Gastrocnemius medialis (tissue), 4 donors: ENCODE measurements around the gene GPR34. TPM values are rescaled to one million over a fixed set of nuclear protein-coding genes. Genes with fewer than 3 reads are reported as not detected.
"Not testable (repeated sequence)": the region's sequence is repeated elsewhere in the genome, so short reads cannot be mapped to it uniquely, and the experiment has no call there.

Source experiments
- ATAC-seq, 2 donors: fragments of 150-250 bp; one replicate each; pipeline ENCODE4 v1.9.1; 2016
- DNase-seq, 2 donors: peaks; one replicate each; pipeline ENCODE4 v3.0.0-alpha.2; 2019
- H3K27ac ChIP-seq, 4 donors: fragments of 200-600 bp; sonication (generic); 1 replicate in 1 of 4; 2 replicates in 3 of 4; pipeline ENCODE4 v1.5.1; 2016 to 2018; ENCODE audit warnings: mild to moderate bottlenecking in 2 of 4, moderate library complexity in 1 of 4
- H3K27me3 ChIP-seq, 3 donors: fragments of 200-600 bp; sonication (generic) in 2 of 3; 1 replicate in 1 of 3; 2 replicates in 2 of 3; pipeline versions ENCODE4 v1.5.1 to v1.6.0; 2016 to 2019; ENCODE audit warnings: mild to moderate bottlenecking in 1 of 3, moderate library complexity in 1 of 3
- H3K36me3 ChIP-seq, 2 donors: fragments of 200-600 bp; sonication (generic) in 1 of 2; one replicate each; pipeline ENCODE4 v1.5.1; 2017 to 2018
- H3K4me1 ChIP-seq, 2 donors: fragments of 200-600 bp; sonication (generic) in 1 of 2; one replicate each; pipeline ENCODE4 v1.5.1; 2016 to 2017; ENCODE audit warnings: mild to moderate bottlenecking in 2 of 2
- H3K4me3 ChIP-seq, 4 donors: fragments of 200-600 bp; sonication (generic) in 3 of 4; 1 replicate in 1 of 4; 2 replicates in 3 of 4; pipeline ENCODE4 v1.5.1; 2016 to 2019; ENCODE audit warnings: mild to moderate bottlenecking in 2 of 4
- H3K9me3 ChIP-seq, 3 donors: fragments of 200-600 bp; sonication (generic) in 2 of 3; 1 replicate in 1 of 3; 2 replicates in 2 of 3; pipeline ENCODE4 v1.5.1; 2016 to 2019
- POLR2A ChIP-seq, 2 donors: fragments of 450-650 bp; IDR thresholded peaks; one replicate each; pipeline ENCODE4 v1.6.1; 2017; ENCODE audit warnings: antibody characterized with exemption in 2 of 2, mild to moderate bottlenecking in 2 of 2, moderate library complexity in 2 of 2
- in situ Hi-C, 4 donors: fragments of 200-750 bp; cut with MboI; loops; one replicate each; pipeline versions ENCODE4 v1.15.0 to v1.8.0; 2017; ENCODE audit warnings: low sequenced_read_pairs in 4 of 4
- intact Hi-C: fragments of 100-400 bp; cut with DNase I; formaldehyde crosslinking; loops from one replicate; pipeline ENCODE4 v1.15.1; 2023; ENCODE audit warnings: low total_unique reads
- total RNA-seq, 4 donors: library from RNA; depleted of rRNA; stranded (reverse); fragments of >200 nt; gene quantifications; one replicate each; pipeline versions ENCODE4 v1.1.0 to v1.2.3, GENCODE V29; 2016
- TF ChIP-seq, protein P1 (sequence below), 5 experiments: fragments of 450-650 bp in 3 of 5; fragments of 200-600 bp in 2 of 5; sonication (generic) in 2 of 5; IDR thresholded peaks in 4 of 5; conservative IDR thresholded peaks in 1 of 5; 1 replicate in 4 of 5; 2 replicates in 1 of 5; pipeline ENCODE4 v1.5.1; 2016 to 2019; ENCODE audit warnings: antibody characterized with exemption in 5 of 5, mild to moderate bottlenecking in 3 of 5, moderate library complexity in 3 of 5

GPR34 gene, protein sequence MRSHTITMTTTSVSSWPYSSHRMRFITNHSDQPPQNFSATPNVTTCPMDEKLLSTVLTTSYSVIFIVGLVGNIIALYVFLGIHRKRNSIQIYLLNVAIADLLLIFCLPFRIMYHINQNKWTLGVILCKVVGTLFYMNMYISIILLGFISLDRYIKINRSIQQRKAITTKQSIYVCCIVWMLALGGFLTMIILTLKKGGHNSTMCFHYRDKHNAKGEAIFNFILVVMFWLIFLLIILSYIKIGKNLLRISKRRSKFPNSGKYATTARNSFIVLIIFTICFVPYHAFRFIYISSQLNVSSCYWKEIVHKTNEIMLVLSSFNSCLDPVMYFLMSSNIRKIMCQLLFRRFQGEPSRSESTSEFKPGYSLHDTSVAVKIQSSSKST
- total RNA-seq: 1 to 10 TPM in 3 of 4 donors, under 1 TPM in 1; 0.95 to 4.6 (median 2.4) TPM

DNA sequence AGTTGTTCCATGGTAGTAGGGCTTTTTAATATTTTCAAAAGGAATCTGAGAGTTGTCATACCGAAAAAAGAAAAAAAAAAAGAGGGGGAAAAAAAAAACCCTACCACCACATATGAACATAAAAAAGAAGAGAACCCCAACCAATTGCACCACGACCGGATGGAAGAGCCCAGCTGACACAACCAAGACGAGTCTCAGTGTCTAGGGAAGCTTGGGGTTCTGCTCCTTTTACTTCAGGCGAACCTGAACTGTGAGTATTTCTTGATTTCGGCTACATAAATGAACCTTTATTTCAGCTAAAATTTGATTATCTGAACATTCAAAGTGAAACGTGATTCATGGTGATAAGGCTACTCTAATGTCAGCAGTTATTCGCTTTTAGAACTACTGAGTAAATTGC is at the start of gene GPR34:
GPR34 (plus strand) TSS at position 139 of the 400 bp plus-strand sequence. CDS start 6,661 bp downstream, outside the sequence.
- no peaks in the 10 kb centered on the region for H3K36me3 ChIP-seq
- no peak within 1 kb of the TSS for H3K4me3 ChIP-seq
- no peaks in the 10 kb centered on the region for H3K27me3 ChIP-seq
- H3K4me1 ChIP-seq: peaks cover 0 to 4% of the 10 kb centered on the region in 2 donors
- intact Hi-C loops (no loop called here), in situ Hi-C loops (no loop called here)
- H3K9me3 ChIP-seq: no peaks in the 10 kb centered on the region
- H3K27ac ChIP-seq: no peak within 1 kb of the TSS
- ATAC-seq: no peak
- DNase-seq: no peak
- TF ChIP-seq, protein P1, sequence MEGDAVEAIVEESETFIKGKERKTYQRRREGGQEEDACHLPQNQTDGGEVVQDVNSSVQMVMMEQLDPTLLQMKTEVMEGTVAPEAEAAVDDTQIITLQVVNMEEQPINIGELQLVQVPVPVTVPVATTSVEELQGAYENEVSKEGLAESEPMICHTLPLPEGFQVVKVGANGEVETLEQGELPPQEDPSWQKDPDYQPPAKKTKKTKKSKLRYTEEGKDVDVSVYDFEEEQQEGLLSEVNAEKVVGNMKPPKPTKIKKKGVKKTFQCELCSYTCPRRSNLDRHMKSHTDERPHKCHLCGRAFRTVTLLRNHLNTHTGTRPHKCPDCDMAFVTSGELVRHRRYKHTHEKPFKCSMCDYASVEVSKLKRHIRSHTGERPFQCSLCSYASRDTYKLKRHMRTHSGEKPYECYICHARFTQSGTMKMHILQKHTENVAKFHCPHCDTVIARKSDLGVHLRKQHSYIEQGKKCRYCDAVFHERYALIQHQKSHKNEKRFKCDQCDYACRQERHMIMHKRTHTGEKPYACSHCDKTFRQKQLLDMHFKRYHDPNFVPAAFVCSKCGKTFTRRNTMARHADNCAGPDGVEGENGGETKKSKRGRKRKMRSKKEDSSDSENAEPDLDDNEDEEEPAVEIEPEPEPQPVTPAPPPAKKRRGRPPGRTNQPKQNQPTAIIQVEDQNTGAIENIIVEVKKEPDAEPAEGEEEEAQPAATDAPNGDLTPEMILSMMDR (IDR thresholded peaks at IDR 0.05 in 4 of 5, conservative IDR thresholded peaks at IDR 0.05 in 1 of 5): no peak
- TF ChIP-seq POLR2A (IDR thresholded peaks at IDR 0.05): no peak

DNA sequence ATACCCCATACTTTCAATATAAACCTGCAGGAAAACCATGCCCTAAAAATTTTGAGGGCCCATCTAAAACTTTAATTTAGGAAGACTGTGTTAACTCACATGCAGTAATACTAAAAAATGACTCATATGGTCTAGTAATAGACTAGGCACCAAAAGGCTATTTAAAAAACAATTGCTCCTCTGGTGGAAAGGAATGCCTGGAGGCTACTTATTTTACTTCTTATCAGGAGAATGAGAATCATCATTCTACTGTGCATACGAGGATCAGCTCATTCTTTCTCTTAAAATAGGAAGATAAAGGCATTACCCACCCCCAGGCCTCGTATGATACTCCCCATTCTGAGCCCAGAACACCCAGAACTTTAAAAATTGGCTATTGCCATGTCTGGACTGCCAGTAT is 42.6 kb upstream of the GPR34 start:
- intact Hi-C loops, in situ Hi-C loops, H3K9me3 ChIP-seq, H3K36me3 ChIP-seq, H3K27ac ChIP-seq, H3K4me3 ChIP-seq, DNase-seq, H3K4me1 ChIP-seq, H3K27me3 ChIP-seq, ATAC-seq: not testable (repeated sequence)

DNA sequence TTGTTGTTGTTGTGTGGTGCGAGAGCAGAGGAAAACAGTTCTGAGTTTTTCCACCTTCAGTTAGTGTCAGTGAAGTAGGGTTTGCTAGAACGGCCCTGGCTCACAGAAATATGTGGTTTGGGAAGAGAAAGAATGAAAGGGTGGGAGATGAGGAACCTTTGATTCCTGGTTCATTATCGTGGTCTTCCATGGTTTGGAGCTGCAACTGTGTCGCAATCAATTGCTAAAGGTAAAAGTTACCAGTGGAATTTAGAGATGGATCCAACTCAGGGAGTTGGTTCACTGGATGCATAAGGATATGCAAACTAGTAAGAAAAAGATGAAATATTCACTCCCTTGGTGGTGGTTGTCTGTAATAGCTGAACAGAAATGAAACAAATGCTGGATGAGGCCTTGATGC is 35.6 kb upstream of the GPR34 start:
- no peaks in the 10 kb centered on the region for H3K36me3 ChIP-seq
- no peak for DNase-seq
- peaks cover 0 to 3% (median 0%) of the 10 kb centered on the region in 3 donors for H3K27me3 ChIP-seq
- no peaks in the 10 kb centered on the region for H3K9me3 ChIP-seq
- no peak overlapping the region for H3K4me3 ChIP-seq
- intact Hi-C loops (no loop called here), in situ Hi-C loops (no loop called here)
- no peaks in the 10 kb centered on the region for H3K4me1 ChIP-seq
- TF ChIP-seq POLR2A (IDR thresholded peaks at IDR 0.05): no peak
- TF ChIP-seq, protein P1 (IDR thresholded peaks at IDR 0.05 in 4 of 5, conservative IDR thresholded peaks at IDR 0.05 in 1 of 5): no peak
- ATAC-seq: no peak
- no peak overlapping the region for H3K27ac ChIP-seq

DNA sequence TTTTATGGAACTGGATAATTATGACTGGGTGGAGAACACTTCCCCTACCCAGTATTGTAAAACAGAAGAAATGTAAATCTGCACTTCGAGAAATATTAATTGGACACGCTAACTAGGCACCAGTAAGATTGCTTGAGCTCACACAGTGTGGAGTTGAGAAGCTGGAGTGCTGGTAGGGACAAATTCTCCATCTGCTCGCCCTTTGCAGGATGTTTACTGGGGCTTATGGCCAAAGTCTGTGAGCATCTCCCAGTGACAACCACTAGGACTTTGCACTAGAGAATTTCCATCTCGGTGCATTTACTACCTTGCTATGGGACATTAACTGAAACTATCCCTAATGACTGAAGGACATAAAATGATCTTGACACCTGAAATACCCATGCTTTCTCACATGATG is 33.7 kb upstream of the GPR34 start:
- H3K36me3 ChIP-seq: no peaks in the 10 kb centered on the region
- no peaks in the 10 kb centered on the region for H3K4me1 ChIP-seq
- TF ChIP-seq POLR2A (IDR thresholded peaks at IDR 0.05): no peak
- ATAC-seq: no peak
- H3K9me3 ChIP-seq: no peaks in the 10 kb centered on the region
- no peak overlapping the region for H3K4me3 ChIP-seq
- intact Hi-C loops (no loop called here), in situ Hi-C loops (no loop called here)
- peaks cover 0 to 3% (median 0%) of the 10 kb centered on the region in 3 donors for H3K27me3 ChIP-seq
- no peak overlapping the region for H3K27ac ChIP-seq
- DNase-seq: no peak

DNA sequence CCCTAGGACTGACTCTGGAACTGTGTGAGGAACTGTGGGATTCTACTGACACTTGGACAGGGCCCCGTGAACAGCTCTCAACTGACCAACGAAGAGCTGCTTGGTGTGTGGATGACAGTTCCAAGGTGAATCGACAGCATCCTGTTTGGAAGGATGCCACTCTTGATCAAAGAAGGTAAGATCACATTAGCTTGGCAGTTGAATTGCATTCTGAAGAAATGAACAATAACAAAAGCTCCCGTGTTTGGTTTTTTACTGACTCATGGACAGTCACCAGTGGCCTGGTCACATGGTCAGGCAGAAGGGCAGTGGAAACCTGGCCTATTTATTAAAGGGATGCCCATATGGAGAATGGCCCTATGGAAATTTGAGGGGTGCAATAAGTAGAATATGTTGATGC is 33.1 kb upstream of the GPR34 start:
- intact Hi-C loops: no loop called here
- TF ChIP-seq, protein P1 (IDR thresholded peaks at IDR 0.05 in 4 of 5, conservative IDR thresholded peaks at IDR 0.05 in 1 of 5): no peak
- TF ChIP-seq POLR2A (IDR thresholded peaks at IDR 0.05): no peak
- DNase-seq (no peak), ATAC-seq (no peak)
- in situ Hi-C loops: no loop called here
- Histone ChIP-seq H3K9me3 (no peaks in the 10 kb centered on the region), H3K4me1 (no peaks in the 10 kb centered on the region), H3K27ac (no peak overlapping the region), H3K4me3 (no peak overlapping the region), H3K36me3 (no peaks in the 10 kb centered on the region), H3K27me3 (peaks cover 0 to 3% (median 0%) of the 10 kb centered on the region in 3 donors)
